GM12891 (cell line): Measurements from ENCODE around the gene CHD9.

Source experiments
- DNase-seq: peaks from one replicate; pipeline ENCODE4 v3.0.0; 2011; ENCODE audit warnings: low spot score; ENCODE audit not compliant: insufficient read length
- FAIRE-seq: peaks from 2 replicates; lab custom pipeline; 2011; peaks lifted over from hg19 to GRCh38; lab: Jason Lieb, UNC
- PAX5 ChIP-seq: IDR thresholded peaks from 2 replicates; pipeline ENCODE4 v1.6.1; 2011; ENCODE audit warnings: low read length, moderate library complexity, mild to moderate bottlenecking; ENCODE audit not compliant: insufficient read depth, severe bottlenecking
- POLR2A ChIP-seq: IDR thresholded peaks from 2 replicates; pipeline ENCODE4 v1.6.1; 2011; ENCODE audit warnings: low read depth, low read length, control low read depth
- POLR2AphosphoS5 ChIP-seq: IDR thresholded peaks from 2 replicates; pipeline ENCODE4 v1.6.1; 2011; ENCODE audit warnings: low read depth, low read length, control low read depth
- POU2F2 ChIP-seq: IDR thresholded peaks from 2 replicates; pipeline ENCODE4 v1.6.1; 2011; ENCODE audit warnings: low read depth, mild to moderate bottlenecking, control low read depth, low read length, moderate library complexity
- SPI1 ChIP-seq: IDR thresholded peaks from 2 replicates; pipeline ENCODE4 v1.6.1; 2011; ENCODE audit warnings: low read depth, low read length, control low read depth
- TAF1 ChIP-seq: IDR thresholded peaks from 2 replicates; pipeline ENCODE4 v1.6.1; 2011; ENCODE audit warnings: low read depth, low read length, control low read depth

Gene CHD9

DNA sequence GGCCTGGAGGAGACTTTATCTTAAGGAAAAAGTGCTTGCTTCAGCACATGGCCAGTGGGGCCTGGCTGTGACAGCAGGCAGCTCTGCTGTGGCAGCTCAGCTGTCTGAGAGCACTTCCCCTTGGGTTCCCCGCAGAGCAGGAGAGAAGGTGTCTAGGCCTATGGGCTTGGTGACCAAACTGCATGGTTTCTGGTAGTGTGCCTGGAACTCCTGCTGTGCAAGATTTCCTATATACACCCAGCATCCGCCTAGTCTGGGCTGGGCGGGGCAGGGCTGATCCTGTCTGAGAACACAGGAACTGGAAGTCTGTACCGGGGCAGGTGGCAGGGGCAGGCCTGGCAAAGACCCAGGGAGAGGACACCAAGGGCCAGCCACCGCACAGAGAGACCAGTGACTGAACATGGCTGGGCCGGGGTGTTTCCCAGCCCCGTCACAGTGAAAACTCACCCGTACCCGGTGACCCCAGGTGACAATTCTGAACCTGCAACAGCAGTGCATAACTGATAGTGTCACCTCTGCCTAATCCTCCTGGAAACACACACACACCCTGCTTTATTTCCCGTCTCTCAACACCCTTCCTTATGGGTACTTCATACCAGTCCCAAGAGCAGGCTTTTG, 39.3 kb downstream of the CHD9 start:
- FAIRE-seq, result peak; percentile 90
- no peak for DNase-seq
- TF ChIP-seq SPI1 (peak; percentile 79), POLR2AphosphoS5 (no peak)

DNA sequence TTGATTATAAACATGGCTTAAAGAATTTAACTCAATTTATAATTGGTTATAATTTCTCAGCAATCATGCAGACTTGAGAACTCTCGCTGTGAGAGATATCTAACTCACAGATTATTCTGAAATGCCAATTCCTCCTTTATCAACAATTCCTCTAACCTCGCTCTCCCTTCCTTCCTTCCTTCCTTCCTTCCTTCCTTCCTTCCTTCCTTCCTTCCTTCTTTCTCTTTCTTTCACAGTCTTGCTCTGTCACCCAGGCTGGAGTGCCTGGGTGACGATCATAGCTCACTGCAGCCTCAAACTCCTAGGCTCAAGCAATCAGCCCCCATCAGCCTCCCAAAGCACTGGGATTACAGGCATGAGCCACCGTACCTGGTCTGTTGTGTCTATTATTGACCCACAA, 42.4 kb downstream of the CHD9 start:
- TF ChIP-seq POU2F2 (no peak), TAF1 (no peak)
- no peak for DNase-seq
- FAIRE-seq, result no peak

DNA sequence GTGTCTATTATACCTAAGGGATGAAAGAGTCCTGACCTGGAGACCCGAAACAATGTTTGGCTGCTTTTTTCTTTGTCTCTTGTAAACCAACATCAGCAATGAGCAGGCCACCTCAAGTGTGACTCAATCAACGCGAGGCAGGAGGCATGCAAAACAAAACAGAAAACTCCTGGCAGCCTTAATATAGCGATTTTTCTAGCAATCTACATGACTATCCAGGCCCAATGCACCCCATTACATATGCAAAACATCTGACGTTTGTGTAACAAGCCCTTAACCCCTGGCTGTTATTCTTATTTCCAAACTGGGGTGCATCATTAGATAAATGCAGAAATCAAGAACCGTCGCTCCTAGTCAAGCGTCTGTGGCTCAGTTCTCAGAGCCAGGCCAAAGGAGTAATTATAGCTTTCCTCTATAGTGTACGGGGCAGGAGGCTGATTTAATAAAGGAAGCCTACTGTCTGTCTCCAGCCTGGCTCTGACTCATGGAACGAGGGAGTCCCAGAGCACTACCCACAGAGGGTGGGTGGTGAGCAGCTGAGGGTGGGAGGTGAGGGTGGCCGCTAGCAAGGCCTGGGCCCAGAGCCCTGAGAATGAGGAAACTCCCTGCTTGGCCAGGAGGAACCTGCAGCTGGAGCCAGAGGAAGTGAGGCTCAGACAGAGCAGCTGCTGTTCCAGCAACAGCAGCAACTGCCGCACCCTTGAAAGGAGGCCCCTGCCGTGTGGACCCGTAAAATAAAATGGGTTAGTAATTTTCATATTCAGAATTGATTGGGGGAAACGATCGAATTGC, 43.9 kb downstream of the CHD9 start:
- peak; percentile 89 for TF ChIP-seq POU2F2
- peak; percentile 51 for TF ChIP-seq PAX5
- TF ChIP-seq POLR2AphosphoS5, result peak; percentile 77
- peak; percentile 88 for TF ChIP-seq SPI1
- no peak for TF ChIP-seq POLR2A
- TF ChIP-seq TAF1, result peak; percentile 33; the same call in 1 of the 2 replicates
- DNase-seq (peak; percentile 36), FAIRE-seq (peak; percentile 83)

DNA sequence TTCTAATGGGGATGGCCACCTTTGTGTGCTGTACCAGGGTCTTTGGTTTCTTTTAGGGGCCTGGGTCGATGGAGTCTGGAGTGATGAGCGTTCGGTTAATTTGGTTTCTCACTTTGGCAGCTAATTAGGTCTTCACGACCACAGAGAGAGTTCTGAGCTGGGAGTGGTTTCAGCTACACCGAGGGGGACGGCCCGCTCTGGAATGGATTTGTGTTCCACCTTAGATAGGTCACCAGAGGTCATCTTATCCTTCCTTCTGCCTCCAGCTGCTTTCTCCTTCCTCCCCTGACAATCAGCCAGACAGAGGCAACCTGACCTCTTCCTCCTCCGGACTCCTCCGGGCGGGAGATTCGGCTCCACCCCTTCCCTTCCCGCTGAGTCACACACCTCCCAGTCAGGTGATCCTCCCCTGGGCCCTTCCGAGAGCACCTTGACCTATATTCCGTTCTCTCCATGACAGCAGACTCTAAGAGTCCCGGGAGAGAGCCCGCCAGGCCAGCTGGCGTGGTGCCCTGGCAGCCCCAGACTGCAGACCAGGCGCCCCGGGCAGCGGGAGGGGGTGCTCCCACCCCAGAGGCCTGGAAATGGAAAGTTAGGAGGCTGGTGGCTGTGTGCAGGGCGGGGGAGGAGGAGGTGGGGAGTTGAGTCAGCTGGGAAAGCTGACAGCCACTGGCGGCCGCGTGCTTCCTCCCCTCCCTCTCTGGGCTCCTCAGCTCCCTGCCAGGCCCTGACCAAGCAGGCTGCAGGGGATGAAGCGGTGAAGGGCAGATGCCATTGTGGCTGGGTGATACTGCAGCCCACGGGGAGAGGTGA, 44.7 kb downstream of the CHD9 start:
- peak; percentile 30 for DNase-seq
- no peak for TF ChIP-seq PAX5
- TF ChIP-seq POLR2AphosphoS5, result 0 out of 2 replicates have a peak, but pooled peaks have one; percentile 12
- TF ChIP-seq POU2F2, result no peak
- TF ChIP-seq POLR2A, result peak; percentile 51
- TF ChIP-seq SPI1, result peak; percentile 23; the same call in 1 of the 2 replicates
- TF ChIP-seq TAF1, result no peak
- FAIRE-seq, result peak; percentile 88

DNA sequence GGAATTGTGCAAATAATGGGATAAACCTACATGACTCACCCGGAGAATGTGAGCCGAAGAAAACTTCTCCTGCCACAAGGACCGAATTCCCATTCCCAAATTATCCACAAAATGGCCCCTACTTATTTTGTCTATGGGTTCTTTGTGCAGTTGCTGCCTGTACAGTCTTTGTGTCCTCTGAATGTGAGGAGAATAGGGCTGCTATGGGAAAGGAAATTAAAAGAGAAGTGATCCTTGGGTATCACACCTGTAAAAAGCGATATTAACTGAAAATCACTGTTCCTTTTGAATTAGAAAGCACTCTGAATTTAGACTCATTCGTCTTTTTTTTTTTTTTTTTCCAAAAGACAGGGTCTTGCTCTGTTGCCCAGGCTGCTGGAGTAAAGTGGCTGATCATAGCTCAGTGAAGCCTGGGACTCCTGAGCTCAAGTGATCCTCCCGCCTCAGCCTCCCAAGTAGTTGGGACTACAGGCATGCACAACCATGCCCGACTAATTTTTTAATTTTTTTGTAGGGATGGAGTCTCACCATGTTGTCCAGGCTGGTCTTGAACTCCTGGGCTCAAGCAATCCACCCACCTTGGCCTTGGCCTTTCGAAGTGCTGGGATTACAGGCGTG, 45.4 kb downstream of the CHD9 start:
- FAIRE-seq, result no peak

DNA sequence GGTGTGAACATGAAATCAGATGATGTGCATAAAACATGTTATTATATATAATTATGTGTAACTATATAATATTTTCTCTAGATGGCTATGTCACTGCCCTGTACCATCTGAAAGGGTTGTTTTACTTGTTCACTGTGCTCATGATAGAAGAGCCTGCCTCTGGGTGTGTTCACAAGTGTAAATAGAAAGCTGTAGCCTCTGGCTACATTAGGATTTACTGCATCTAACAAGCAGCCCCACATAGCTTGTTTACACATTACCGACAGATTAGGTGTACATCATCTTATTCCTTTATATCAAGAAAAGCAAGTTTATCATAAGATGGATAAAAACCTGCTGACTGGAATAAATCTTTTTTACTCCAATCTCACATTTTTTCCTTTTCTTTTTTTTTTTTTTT, 46.1 kb downstream of the CHD9 start:
- DNase-seq (no peak), FAIRE-seq (no peak)
- no peak for TF ChIP-seq POU2F2
- no peak for TF ChIP-seq SPI1
- no peak for TF ChIP-seq TAF1
- no peak for TF ChIP-seq POLR2A
- TF ChIP-seq PAX5, result no peak
- no peak for TF ChIP-seq POLR2AphosphoS5

More for the DNA sequence above, 45.4 kb downstream of the CHD9 start:
- no peak for DNase-seq
- TF ChIP-seq POLR2A, result no peak
- no peak for TF ChIP-seq PAX5
- no peak for TF ChIP-seq POU2F2
- no peak for TF ChIP-seq POLR2AphosphoS5
- no peak for TF ChIP-seq TAF1
- TF ChIP-seq SPI1, result no peak

DNA sequence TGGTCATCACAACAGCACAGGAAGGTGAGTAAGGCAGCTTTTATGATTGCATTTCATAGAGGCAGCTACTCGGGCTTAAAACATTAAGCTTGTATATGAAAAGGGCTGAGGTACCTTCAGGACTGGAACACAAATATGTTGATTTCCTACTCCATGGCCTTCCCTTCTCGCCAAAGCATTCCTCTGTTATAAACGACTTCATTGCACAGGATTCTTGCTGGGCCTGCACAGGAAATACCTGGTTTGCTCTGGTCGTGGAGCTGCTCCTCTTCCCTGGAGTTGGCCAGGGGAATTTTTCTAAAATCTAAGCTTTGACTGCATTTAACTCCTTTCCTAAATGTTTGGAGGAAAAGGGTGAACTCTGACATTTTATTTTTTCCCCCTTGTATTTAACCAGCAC, 49.0 kb downstream of the CHD9 start:
- DNase-seq (no peak), FAIRE-seq (no peak)
- TF ChIP-seq POLR2A (no peak), POLR2AphosphoS5 (no peak), POU2F2 (no peak), PAX5 (no peak), SPI1 (no peak), TAF1 (no peak)

DNA sequence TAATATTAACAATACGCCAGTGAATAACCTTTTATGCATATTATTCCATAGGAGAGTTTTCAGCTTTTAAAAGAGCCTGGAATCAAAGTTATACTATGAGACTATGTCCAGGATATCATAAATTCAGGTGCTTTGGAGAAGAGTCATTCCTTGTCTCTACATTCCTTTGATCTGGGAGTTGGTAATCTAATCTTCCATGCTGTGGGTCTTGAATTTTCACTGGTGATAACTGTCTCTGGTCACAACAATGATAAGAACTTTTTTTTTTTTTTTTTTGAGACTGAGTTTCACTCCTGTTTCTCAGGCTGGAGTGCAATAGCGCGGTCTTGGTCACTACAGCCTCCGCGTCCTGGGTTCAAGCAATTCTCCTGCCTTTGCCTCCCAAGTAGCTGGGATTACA, 50.8 kb downstream of the CHD9 start:
- no peak for FAIRE-seq
- no peak for TF ChIP-seq POLR2AphosphoS5
- TF ChIP-seq POU2F2, result no peak
- no peak for TF ChIP-seq SPI1
- TF ChIP-seq TAF1, result no peak
- no peak for TF ChIP-seq POLR2A
- TF ChIP-seq PAX5, result no peak
- DNase-seq, result no peak

DNA sequence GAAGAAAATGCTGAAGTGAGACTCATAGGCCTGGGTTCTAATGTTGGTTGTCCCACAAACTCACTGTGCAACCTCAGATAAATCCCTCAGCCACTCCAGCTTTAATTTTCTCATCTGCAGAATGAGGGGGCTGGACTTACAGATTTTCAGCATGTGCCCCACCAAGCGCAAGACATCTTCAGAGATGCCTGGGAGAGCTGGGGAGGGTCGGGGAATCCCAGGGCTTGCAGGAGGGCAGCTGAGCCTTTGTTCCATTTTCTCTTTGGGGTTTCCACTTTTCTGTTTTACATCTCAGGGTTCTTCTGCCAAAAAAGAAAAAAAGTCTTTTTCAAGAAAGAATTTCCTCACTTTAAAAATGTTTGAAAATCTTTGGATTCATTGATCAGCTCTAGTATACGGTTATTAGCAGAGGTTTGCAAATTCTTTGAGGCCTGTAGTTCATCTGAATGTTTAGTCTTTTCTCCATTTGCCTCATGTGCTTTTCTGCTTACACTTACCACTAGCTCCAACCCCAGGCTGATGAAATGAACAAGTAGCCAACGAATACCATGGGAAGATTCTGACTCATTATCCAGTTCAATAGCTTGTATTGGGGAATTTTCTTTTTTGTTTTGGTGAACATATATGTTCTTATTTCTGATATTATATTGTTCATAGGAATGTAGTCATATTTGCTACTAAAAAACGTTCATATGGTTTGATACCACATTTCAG, 56.4 kb downstream of the CHD9 start:
- DNase-seq, result no peak
- no peak for FAIRE-seq
- TF ChIP-seq POU2F2, result no peak
- no peak for TF ChIP-seq POLR2AphosphoS5
- TF ChIP-seq PAX5, result no peak
- TF ChIP-seq SPI1, result no peak
- TF ChIP-seq TAF1, result no peak
- no peak for TF ChIP-seq POLR2A
